Epithelial cell of proximal tubule (primary cell): ENCODE measurements around the gene ATG9B. TPM values are rescaled to one million over a fixed set of nuclear protein-coding genes. Genes with fewer than 3 reads are reported as not detected.
"Not testable (repeated sequence)": the region's sequence is repeated elsewhere in the genome, so short reads cannot be mapped to it uniquely, and the experiment has no call there.

Source experiments
- DNase-seq: peaks from one replicate; pipeline ENCODE4 v3.0.0-alpha.2; 2011; ENCODE audit warnings: low read depth
- H3K4me3 ChIP-seq: 2 replicates; pipeline ENCODE4 v1.5.1; 2011; ENCODE audit warnings: low read depth, mild to moderate bottlenecking, low read length
- total RNA-seq: library from RNA; depleted of rRNA; stranded (reverse); fragments of >200 nt; gene quantifications from 2 replicates; pipeline ENCODE4 v1.2.3, GENCODE V29; 2015
- TF ChIP-seq, protein P1 (sequence below): conservative IDR thresholded peaks from 2 replicates; pipeline ENCODE4 v1.5.1; 2012; ENCODE audit warnings: low read depth, mild to moderate bottlenecking, low read length

Gene ATG9B
- total RNA-seq, 1 donor from 2014 or later: 1.1 TPM

DNA sequence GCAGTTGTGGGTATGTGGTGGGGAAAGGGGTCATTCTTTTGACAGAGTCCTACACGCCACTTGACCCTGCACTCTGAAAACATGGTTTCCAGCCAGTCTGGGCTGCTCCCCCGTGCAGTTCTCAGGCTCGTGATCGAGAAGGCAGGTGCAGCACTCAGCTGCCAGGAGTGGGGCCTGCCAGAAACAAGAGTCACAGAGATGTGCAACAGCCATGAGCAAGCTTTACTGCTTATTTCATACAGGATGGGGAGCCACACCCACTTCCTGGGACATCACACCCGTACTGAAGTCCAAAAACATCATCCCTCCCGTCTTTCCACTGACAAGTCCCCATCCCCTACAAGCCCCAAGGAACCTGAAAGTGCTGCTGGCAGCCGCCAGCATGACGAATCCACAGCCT lies 9.3 kb downstream of the ATG9B start:
- TF ChIP-seq, protein P1, sequence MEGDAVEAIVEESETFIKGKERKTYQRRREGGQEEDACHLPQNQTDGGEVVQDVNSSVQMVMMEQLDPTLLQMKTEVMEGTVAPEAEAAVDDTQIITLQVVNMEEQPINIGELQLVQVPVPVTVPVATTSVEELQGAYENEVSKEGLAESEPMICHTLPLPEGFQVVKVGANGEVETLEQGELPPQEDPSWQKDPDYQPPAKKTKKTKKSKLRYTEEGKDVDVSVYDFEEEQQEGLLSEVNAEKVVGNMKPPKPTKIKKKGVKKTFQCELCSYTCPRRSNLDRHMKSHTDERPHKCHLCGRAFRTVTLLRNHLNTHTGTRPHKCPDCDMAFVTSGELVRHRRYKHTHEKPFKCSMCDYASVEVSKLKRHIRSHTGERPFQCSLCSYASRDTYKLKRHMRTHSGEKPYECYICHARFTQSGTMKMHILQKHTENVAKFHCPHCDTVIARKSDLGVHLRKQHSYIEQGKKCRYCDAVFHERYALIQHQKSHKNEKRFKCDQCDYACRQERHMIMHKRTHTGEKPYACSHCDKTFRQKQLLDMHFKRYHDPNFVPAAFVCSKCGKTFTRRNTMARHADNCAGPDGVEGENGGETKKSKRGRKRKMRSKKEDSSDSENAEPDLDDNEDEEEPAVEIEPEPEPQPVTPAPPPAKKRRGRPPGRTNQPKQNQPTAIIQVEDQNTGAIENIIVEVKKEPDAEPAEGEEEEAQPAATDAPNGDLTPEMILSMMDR: no peak
- no peak for DNase-seq

DNA sequence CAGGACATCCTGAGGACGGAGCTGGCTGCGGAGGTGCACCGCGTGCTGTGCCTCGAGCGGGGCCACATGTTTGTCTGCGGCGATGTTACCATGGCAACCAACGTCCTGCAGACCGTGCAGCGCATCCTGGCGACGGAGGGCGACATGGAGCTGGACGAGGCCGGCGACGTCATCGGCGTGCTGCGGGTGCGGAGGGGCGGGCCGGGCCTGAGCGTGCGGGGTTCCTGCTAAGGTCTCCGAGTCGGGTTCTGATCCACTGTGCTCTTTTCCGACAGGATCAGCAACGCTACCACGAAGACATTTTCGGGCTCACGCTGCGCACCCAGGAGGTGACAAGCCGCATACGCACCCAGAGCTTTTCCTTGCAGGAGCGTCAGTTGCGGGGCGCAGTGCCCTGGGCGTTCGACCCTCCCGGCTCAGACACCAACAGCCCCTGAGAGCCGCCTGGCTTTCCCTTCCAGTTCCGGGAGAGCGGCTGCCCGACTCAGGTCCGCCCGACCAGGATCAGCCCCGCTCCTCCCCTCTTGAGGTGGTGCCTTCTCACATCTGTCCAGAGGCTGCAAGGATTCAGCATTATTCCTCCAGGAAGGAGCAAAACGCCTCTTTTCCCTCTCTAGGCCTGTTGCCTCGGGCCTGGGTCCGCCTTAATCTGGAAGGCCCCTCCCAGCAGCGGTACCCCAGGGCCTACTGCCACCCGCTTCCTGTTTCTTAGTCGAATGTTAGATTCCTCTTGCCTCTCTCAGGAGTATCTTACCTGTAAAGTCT lies 10.4 kb downstream of the ATG9B start:
- peak overlapping the region; percentile 40 for H3K4me3 ChIP-seq
- no peak for DNase-seq
- TF ChIP-seq, protein P1: no peak

More for the DNA sequence above, 9.3 kb downstream of the ATG9B start:
- no peak overlapping the region for H3K4me3 ChIP-seq

- DNase-seq: no peak
- TF ChIP-seq, protein P1: no peak
- peak overlapping the region; percentile 40 for H3K4me3 ChIP-seq
These were observed 10.9 kb downstream of the ATG9B start for GRCh38 chr7:151013356-151013732.

DNA sequence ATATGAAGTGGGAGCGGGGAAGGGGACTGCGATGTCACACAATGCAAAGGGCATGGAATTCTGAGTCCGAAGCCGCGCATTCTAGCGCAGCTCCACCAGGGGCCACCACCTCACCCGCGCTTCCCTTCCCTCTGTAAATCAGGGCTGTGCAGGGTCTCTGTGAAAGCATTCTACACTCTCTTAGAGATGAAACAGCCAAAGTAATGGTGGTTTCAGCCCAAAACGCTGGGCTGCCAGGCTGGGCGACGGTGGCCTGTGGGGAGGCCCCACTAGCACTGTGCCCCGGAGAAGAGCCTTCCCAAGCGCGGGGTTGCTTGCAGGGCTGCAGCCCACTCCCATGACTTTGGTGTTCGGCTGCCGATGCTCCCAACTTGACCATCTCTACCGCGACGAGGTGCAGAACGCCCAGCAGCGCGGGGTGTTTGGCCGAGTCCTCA lies 11.4 kb downstream of the ATG9B start:
- H3K4me3 ChIP-seq: no peak overlapping the region
- TF ChIP-seq, protein P1: peak; percentile 57
- DNase-seq: no peak

DNA sequence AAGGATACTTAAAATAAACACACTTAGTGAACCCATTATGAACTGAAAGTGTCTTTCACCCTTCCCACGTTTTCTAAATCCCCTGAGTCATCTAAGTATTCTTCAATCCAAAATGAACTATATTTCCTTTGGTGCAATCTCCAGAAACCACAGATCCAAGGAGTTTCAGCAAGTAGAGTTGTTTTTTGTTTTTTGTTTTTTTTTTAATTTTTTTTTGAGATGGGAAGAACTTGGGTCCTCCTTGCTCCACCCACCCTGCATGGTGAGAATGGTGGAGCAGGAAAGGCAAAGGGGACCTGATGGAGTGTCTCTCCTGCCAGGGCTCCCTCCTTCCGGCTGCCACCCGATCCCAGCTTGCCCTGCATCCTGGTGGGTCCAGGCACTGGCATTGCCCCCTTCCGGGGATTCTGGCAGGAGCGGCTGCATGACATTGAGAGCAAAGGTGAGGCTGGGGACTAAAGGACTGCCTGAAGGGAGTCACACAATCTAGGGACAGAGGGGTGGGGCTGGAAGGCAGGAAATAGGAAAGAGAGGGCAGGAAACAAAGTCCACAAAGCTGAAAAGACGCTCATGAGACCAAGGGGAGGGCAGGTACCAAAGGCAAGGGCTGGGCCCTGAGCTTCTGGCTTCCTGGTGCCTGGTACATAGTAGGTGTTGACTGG lies 12.1 kb downstream of the ATG9B start:
- no peak overlapping the region for H3K4me3 ChIP-seq
- DNase-seq: no peak
- TF ChIP-seq, protein P1: no peak

GRCh38 chr7:151011616-151012015 lies 12.7 kb downstream of the ATG9B start:
- not testable (repeated sequence) for DNase-seq, H3K4me3 ChIP-seq

- TF ChIP-seq, protein P1: no peak
- no peak overlapping the region for H3K4me3 ChIP-seq
- DNase-seq: no peak
These were observed 13.2 kb downstream of the ATG9B start for GRCh38 chr7:151011097-151011409.
